Neural progenitor cell (in vitro differentiated cells): ENCODE results near the gene EEF1G. TPM values are rescaled to one million over a fixed set of nuclear protein-coding genes. Genes with fewer than 3 reads are reported as not detected.

Source experiments
- DNase-seq: peaks from one replicate; pipeline ENCODE4 v3.0.0-alpha.2; 2016; ENCODE audit warnings: low spot score
- H2AFZ ChIP-seq: fragments of 200-600 bp; sonication (generic); replicated peaks from 2 replicates; pipeline ENCODE4 v1.6.1; 2016; ENCODE audit warnings: antibody characterized with exemption
- H3F3A ChIP-seq: fragments of 200-600 bp; sonication (generic); 2 replicates; pipeline ENCODE4 v1.6.1; 2016; ENCODE audit warnings: antibody characterized with exemption, low read depth
- H3K27ac ChIP-seq: fragments of 200-600 bp; sonication (generic); 2 replicates; pipeline ENCODE4 v1.5.1; 2016; ENCODE audit warnings: mild to moderate bottlenecking
- H3K27me3 ChIP-seq: fragments of 200-600 bp; sonication (generic); 2 replicates; pipeline ENCODE4 v1.6.1; 2016; ENCODE audit warnings: mild to moderate bottlenecking, moderate library complexity
- H3K36me3 ChIP-seq: fragments of 200-600 bp; sonication (generic); 2 replicates; pipeline ENCODE4 v1.5.1; 2016
- H3K4me1 ChIP-seq: fragments of 200-600 bp; sonication (generic); 2 replicates; pipeline ENCODE4 v1.6.1; 2016; ENCODE audit warnings: mixed run types
- H3K4me2 ChIP-seq: fragments of 200-600 bp; sonication (generic); 2 replicates; pipeline ENCODE4 v1.6.1; 2016
- H3K4me3 ChIP-seq: fragments of 200-600 bp; sonication (generic); 2 replicates; pipeline ENCODE4 v1.5.1; 2016
- H3K79me2 ChIP-seq: fragments of 200-600 bp; sonication (generic); 2 replicates; pipeline ENCODE4 v1.6.1; 2016; ENCODE audit warnings: low read depth
- H3K9ac ChIP-seq: fragments of 200-600 bp; sonication (generic); 2 replicates; pipeline ENCODE4 v1.6.1; 2016
- H3K9me3 ChIP-seq: fragments of 200-600 bp; sonication (generic); 2 replicates; pipeline ENCODE4 v1.5.1; 2016; ENCODE audit warnings: low read depth
- H4K20me1 ChIP-seq: fragments of 200-600 bp; sonication (generic); 2 replicates; pipeline ENCODE4 v1.6.1; 2016; ENCODE audit warnings: low read depth
- H3K27ac Mint-ChIP-seq: 3 replicates; pipeline ENCODE4 v1.8.0; 2021; ENCODE audit warnings: mixed read lengths
- H3K27me3 Mint-ChIP-seq: 2 replicates; pipeline ENCODE4 v1.8.0; 2022; ENCODE audit warnings: low read depth, mild to moderate bottlenecking, inconsistent platforms, moderate library complexity, mixed read lengths; ENCODE audit not compliant: insufficient read depth
- H3K36me3 Mint-ChIP-seq: 3 replicates; pipeline ENCODE4 v1.8.0; 2021; ENCODE audit warnings: mixed read lengths
- H3K4me1 Mint-ChIP-seq: 3 replicates; pipeline ENCODE4 v1.8.0; 2021; ENCODE audit warnings: mixed read lengths
- H3K4me3 Mint-ChIP-seq: 3 replicates; pipeline ENCODE4 v1.8.0; 2021; ENCODE audit warnings: mild to moderate bottlenecking, moderate library complexity, mixed read lengths
- H3K9me3 Mint-ChIP-seq: 3 replicates; pipeline ENCODE4 v1.8.0; 2020; ENCODE audit warnings: mixed read lengths
- EZH2 ChIP-seq: fragments of 200-600 bp; sonication (generic); IDR thresholded peaks from 2 replicates; pipeline ENCODE4 v1.6.1; 2017; ENCODE audit warnings: antibody characterized with exemption, mild to moderate bottlenecking, moderate library complexity
- EZH2phosphoT487 ChIP-seq: fragments of 200-600 bp; sonication (generic); IDR thresholded peaks from 2 replicates; pipeline ENCODE4 v1.6.1; 2017; ENCODE audit warnings: antibody characterized with exemption
- total RNA-seq: library from RNA; depleted of rRNA; stranded (reverse); fragments of >200 nt; gene quantifications from 2 replicates; pipeline ENCODE4 v1.2.3, GENCODE V29; 2015; ENCODE audit warnings: low replicate concordance
- TF ChIP-seq, protein P1 (sequence below): fragments of 200-600 bp; sonication (generic); IDR thresholded peaks from 2 replicates; pipeline ENCODE4 v1.5.1; 2017; ENCODE audit warnings: antibody characterized with exemption, mild to moderate bottlenecking

EEF1G gene
- total RNA-seq, 1 donor from 2014 or later: 2,358 TPM

DNA sequence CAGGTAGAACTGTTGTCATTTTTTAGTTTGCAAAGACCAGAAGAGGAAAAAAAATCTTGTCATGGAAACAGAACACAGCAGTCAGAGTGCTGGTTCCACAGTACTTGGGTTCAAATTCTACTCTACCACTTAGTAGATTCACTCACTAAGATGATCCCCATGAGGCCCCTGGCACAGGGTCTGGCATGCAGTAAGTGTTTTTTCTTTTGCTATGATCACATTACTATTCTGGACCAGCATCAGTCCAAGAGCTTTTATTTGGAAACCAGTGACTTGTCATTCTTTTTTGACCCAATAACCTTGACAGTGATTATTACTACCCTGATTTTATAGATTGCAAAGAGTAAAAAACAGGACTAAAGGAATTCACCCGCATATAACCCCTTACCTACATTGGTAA is 4.1 kb downstream of the EEF1G start:
- TF ChIP-seq EZH2phosphoT487 (no peak), EZH2 (no peak)
- TF ChIP-seq, protein P1, sequence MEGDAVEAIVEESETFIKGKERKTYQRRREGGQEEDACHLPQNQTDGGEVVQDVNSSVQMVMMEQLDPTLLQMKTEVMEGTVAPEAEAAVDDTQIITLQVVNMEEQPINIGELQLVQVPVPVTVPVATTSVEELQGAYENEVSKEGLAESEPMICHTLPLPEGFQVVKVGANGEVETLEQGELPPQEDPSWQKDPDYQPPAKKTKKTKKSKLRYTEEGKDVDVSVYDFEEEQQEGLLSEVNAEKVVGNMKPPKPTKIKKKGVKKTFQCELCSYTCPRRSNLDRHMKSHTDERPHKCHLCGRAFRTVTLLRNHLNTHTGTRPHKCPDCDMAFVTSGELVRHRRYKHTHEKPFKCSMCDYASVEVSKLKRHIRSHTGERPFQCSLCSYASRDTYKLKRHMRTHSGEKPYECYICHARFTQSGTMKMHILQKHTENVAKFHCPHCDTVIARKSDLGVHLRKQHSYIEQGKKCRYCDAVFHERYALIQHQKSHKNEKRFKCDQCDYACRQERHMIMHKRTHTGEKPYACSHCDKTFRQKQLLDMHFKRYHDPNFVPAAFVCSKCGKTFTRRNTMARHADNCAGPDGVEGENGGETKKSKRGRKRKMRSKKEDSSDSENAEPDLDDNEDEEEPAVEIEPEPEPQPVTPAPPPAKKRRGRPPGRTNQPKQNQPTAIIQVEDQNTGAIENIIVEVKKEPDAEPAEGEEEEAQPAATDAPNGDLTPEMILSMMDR: no peak
- peaks cover 9% of the 10 kb centered on the region for H3K27me3 Mint-ChIP-seq
- H3K4me2 ChIP-seq: no peak overlapping the region
- H3K4me3 Mint-ChIP-seq: no peak overlapping the region
- no peaks in the 10 kb centered on the region for H3K9me3 Mint-ChIP-seq
- H4K20me1 ChIP-seq: peaks cover 86% of the 10 kb centered on the region
- H3K9ac ChIP-seq: no peak overlapping the region
- H3K79me2 ChIP-seq: peaks cover 91% of the 10 kb centered on the region
- no peaks in the 10 kb centered on the region for H3K27me3 ChIP-seq
- H3K36me3 Mint-ChIP-seq: peaks cover 54% of the 10 kb centered on the region
- H3K4me3 ChIP-seq: no peak overlapping the region
- DNase-seq: no peak
- no peak overlapping the region for H2AFZ ChIP-seq
- peaks cover 18% of the 10 kb centered on the region for H3K4me1 ChIP-seq
- peaks cover 71% of the 10 kb centered on the region for H3F3A ChIP-seq
- H3K36me3 ChIP-seq: peaks cover 26% of the 10 kb centered on the region
- peaks cover 31% of the 10 kb centered on the region for H3K4me1 Mint-ChIP-seq
- H3K27ac Mint-ChIP-seq: no peak overlapping the region
- no peaks in the 10 kb centered on the region for H3K9me3 ChIP-seq
- peak overlapping the region; percentile 25 for H3K27ac ChIP-seq

DNA sequence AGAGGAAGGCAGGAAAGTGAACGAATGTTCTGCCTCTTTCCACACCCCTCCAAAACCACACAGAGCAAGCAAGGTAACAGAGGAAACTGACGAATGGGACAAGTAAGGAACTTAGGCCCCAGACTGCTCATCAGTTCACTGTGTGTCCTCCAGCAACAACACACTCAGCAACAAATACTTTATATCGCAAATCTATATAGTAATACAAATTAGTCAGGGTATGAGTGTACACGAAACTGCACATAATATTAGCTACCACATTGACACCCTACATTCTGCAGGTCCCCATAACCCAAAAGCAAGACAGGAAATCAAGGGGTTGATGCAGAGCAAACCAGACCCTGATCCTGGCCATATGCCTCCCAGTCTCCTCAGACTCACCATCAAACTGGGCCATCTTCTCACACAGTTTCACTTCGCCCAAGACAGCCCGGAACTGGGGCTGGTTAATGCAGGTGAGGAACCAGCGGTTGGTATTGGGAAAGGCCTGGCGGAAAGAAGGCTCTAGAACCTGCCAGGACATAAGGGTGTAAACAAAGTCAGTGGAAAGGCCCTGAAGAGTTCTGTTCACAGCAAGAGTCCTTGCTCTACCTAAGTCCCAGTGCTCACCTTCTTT is 6.6 kb downstream of the EEF1G start:
- peaks cover 21% of the 10 kb centered on the region for H3K4me1 ChIP-seq
- H4K20me1 ChIP-seq: peaks cover 92% of the 10 kb centered on the region
- H3K79me2 ChIP-seq: peaks cover 97% of the 10 kb centered on the region
- peaks cover 24% of the 10 kb centered on the region for H3K36me3 ChIP-seq
- H3K27me3 Mint-ChIP-seq: peaks cover 3% of the 10 kb centered on the region
- H3K9me3 ChIP-seq: no peaks in the 10 kb centered on the region
- no peak for TF ChIP-seq EZH2
- no peak for TF ChIP-seq EZH2phosphoT487
- TF ChIP-seq, protein P1: no peak
- H3K4me1 Mint-ChIP-seq: peaks cover 11% of the 10 kb centered on the region
- no peaks in the 10 kb centered on the region for H3K9me3 Mint-ChIP-seq
- no peaks in the 10 kb centered on the region for H3K27me3 ChIP-seq
- peaks cover 50% of the 10 kb centered on the region for H3K36me3 Mint-ChIP-seq
- DNase-seq: no peak
- peaks cover 81% of the 10 kb centered on the region for H3F3A ChIP-seq
- no peak overlapping the region for H3K4me2 ChIP-seq
- no peak overlapping the region for H2AFZ ChIP-seq
- H3K4me3 ChIP-seq: no peak overlapping the region
- no peak overlapping the region for H3K9ac ChIP-seq
- no peak overlapping the region for H3K4me3 Mint-ChIP-seq
- H3K27ac ChIP-seq: no peak overlapping the region
- peak overlapping the region; percentile 69 for H3K27ac Mint-ChIP-seq

DNA sequence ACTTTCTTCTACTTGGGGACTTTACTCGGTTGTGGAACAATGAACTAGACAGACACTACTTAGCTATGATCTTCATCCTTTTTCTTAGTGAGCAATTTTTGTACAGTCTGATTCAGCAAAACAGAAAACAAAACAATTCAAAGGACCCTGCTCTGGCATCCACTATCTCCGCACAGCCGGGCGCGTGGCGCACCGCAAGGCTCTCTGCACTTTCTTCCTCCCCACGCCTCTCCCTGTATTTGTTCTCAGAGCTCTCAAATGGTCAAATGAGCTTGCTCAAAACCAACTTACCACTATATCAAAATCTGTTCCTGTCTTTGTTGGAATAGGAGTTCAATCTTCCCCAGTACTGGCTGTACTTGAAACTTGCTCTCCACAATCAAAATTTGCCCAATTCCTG is 7.4 kb downstream of the EEF1G start:
- peaks cover 90% of the 10 kb centered on the region for H3K79me2 ChIP-seq
- H3K27ac Mint-ChIP-seq: no peak overlapping the region
- no peak overlapping the region for H3K4me2 ChIP-seq
- peaks cover 49% of the 10 kb centered on the region for H3K36me3 Mint-ChIP-seq
- no peak for DNase-seq
- H3K9ac ChIP-seq: no peak overlapping the region
- no peak overlapping the region for H3K4me3 Mint-ChIP-seq
- H3K27ac ChIP-seq: peak overlapping the region; percentile 58
- peaks cover 79% of the 10 kb centered on the region for H3F3A ChIP-seq
- H3K27me3 Mint-ChIP-seq: peaks cover 2% of the 10 kb centered on the region
- peaks cover 18% of the 10 kb centered on the region for H3K36me3 ChIP-seq
- H3K27me3 ChIP-seq: no peaks in the 10 kb centered on the region
- H2AFZ ChIP-seq: no peak overlapping the region
- TF ChIP-seq EZH2 (no peak), EZH2phosphoT487 (no peak)
- TF ChIP-seq, protein P1: no peak
- H3K9me3 ChIP-seq: no peaks in the 10 kb centered on the region
- H4K20me1 ChIP-seq: peaks cover 92% of the 10 kb centered on the region
- peaks cover 14% of the 10 kb centered on the region for H3K4me1 ChIP-seq
- peaks cover 9% of the 10 kb centered on the region for H3K4me1 Mint-ChIP-seq
- H3K4me3 ChIP-seq: no peak overlapping the region
- no peaks in the 10 kb centered on the region for H3K9me3 Mint-ChIP-seq
